Activated gamma-delta T cell treated with anti-CD3 and anti-CD28 coated beads, Interleukin-2, amount 50 U/mL, for 16 hours (primary cell): ENCODE measurements around the gene INSRR.

Experiments
- DNase-seq: peaks from one replicate; pipeline ENCODE4 v3.0.0-alpha.2; 2020; ENCODE audit warnings: low read depth

The INSRR gene

DNA sequence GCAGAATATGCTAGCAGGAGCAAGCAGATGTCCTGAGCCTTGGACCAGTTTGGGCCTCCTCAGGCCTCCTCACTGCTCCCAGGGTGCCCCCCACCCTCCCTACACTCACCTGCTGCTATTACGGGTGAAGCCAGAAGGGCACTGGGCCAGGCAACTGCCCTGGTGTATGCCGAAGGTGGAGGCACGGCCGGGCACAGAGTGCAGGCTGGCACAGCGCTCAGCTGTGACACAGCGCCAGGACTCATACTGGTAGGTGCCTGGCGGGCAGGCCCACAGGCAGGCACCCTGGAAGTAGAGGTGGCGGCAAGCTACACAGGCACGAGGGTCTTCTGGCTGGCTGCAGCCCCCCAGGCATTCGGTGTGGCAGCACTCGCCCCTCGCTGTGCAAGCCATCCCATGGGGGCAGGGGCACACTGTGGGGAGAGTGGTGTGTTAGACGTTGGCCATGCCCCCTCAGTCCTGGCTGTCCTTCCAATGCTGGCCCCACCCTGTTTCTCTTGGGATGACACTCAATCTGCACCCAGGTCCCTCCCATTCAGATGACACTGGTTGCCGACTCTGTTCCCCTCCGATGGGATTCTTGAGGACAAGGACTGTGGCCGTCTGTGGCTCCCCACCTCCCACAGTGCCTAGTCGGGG is 7.0 kb downstream of the INSRR start:
- no peak for DNase-seq

DNA sequence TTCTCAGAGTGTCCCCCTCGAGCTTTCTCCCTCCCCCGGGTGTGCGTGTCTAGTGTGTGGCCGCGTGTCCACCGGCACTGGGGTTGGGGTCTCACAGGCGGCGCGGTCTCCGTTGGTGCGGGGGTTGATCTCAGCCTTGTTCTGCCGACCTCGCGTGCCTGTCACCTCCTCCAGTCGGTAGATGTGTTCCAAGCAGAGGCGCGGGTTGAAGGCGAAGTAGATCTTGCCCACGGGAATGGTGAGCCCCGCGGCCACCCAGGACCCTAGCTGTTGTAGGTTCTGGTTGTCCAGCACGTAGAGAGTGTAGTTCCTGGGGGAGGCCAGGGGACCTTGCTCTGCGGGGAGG is 9.8 kb downstream of the INSRR start:
- DNase-seq: no peak

DNA sequence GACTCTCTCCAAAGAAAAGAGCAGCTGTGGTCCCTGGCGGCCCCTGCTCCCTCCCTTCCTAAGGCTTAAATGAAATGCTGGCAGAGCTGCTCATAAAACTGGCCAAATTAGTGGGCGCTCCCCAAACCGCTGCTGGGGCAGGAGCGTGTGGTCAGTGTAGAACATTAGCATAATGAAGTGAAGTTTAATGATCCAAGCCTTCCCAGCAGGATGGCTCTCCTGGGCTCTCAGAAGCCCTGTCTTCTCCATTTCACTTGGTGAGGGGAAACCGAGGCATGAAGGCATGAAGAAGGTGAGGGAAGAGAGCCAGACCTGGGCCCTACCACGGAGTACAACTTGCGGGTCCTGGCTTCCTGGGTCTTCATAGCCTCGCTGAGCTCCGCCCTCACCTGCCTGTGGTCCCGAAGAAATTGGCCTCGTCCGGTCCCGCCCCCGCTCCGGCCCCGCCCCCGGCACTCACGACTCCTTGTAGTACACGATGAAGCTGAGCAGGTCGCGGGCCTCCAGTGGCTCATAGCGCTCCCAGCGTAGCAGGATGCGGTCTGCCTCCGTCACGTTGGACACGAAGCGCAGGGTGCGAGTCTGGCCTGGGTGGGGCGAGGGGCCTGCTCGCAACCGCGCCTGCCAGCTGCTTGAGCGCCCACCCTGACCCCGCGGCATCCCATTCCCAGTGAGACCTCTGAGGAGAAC is 10.3 kb downstream of the INSRR start:
- peak; percentile 52 for DNase-seq

GRCh38 chr1:156847591-156848460 is 11.1 kb downstream of the INSRR start:
- no peak for DNase-seq

DNA sequence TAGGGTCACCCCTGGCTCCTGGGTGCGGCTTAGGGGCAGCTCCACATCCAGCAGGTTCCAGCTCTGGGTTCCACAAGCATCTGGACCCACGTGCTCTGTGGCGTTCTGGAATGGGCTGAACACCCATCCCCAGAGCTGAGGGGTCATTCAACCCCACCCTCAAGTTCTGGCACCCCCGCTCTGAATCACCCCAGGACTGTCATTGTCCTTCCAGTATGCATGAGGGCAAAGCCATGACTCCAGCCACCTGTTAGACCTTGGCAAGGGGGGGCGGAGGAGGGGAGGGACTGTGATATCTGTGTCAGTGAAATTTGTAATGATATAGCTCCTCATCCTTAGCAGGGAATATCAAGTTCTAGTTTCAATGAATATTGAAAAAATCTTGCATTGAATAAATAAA is 12.3 kb downstream of the INSRR start:
- no peak for DNase-seq

- no peak for DNase-seq
Measured at GRCh38 chr1:156845953-156846545, 12.9 kb downstream of the INSRR start.

- DNase-seq: no peak
Measured at GRCh38 chr1:156845055-156845952, 13.6 kb downstream of the INSRR start.

- DNase-seq: no peak
Measured at GRCh38 chr1:156844638-156845037, 14.3 kb downstream of the INSRR start.

- no peak for DNase-seq
Measured at GRCh38 chr1:156844102-156844501, 14.8 kb downstream of the INSRR start.

GRCh38 chr1:156842618-156843300 is 16.2 kb downstream of the INSRR start:
- no peak for DNase-seq

GRCh38 chr1:156841295-156841855 is 17.5 kb downstream of the INSRR start:
- DNase-seq: no peak

DNA sequence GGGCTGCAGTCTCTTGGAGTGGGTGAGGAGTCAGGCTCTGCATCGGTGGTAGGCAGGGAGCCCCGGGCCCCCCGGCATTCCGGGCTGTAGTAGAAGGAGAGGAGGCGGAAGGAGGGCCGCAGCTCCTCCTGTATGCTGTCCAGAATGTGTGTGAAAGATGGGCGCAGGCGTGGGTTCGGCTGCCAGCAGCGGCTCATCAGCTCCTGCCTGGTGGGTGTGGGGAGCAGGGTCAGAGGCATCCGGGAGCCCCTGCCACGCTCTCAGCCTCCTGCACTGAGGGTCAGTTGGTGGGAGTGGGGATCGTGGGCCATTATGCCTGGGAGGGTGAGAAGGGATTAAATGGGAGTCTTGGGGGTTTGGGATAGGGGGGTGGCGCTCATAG is 18.0 kb downstream of the INSRR start:
- DNase-seq: no peak

GRCh38 chr1:156840186-156840897 is 18.6 kb downstream of the INSRR start:
- no peak for DNase-seq

DNA sequence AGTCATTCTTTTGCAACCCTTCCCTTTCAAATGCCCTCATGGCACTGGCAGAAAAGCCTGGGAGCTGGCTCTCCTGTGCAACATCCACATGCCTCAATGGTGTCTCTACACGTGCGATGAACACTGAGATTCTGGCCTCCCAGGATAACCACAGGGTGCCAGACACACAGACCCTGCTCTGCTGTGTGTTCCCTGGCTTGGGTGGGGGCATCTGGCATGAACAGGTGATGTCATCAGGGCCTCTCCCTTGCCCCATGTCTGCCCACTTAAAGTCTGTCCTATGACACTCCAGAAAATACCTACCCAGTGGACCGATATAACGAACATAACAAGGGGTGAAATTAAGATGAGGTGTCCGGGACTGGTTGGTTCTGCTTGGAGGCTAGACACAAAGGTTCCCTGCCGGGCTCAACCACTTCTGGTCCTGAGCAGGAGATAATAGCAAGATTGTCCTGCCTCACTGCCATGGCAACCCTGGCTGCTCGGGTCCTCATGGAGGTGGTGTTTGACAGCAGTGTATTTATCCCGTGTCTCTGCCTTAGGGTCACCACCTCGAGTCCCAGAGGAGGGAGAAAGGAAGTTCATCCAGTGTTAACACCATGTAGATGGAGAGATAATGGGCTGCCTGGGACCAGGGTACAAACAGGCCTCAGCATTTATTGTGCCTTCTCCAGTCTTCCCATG is 19.3 kb downstream of the INSRR start:
- no peak for DNase-seq

DNA sequence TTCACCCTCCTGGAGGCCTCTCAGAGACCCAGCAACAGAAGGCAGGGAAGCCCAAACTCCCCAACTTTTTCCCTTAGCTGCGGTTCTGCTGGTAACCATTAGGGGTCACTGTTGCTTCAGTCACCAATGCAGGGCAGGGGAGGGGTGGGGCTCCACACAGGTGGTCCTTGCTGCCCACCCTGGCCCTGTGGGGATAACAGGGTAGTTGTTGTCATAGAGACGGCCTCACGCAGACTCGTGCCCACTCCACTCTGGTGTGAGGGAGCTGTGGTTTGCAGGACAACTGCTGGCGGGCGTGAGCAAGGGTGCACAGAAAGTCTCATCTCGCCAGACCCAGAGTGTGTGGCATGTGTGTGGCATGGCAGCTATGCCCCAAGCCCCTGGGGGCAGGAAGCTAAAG is 19.9 kb downstream of the INSRR start:
- no peak for DNase-seq

- DNase-seq: no peak
Measured at GRCh38 chr1:156836892-156837291, 22.0 kb downstream of the INSRR start.

DNA sequence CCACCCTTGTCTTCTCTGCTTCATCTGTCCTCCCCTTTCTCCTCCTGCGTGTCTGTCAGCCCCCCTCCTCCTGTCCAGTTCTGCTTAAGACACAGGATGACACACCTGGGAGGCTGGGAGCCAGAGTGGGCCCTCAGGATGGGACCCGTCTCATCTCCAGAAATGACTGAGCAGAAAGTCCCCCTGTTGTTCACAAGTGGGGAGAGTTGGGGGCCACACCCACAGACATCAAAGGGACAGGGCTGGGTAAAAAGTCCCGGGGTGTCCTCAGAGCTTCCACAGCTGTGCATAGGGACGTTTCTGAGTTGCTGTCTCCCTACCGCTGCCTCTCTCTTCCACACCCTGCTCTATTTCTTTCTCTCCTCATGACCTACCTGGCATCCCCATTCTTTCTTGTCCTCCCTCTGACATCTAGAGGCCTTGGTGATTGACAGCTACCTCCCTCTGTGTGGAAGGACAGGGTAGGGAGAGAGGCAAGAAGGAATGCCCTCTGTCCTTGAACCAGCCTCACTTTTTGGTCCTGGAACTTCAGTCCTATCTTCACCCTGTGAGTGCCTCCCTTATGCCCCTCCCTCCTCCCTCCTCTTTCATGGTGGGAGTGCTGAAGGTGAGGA is 22.8 kb downstream of the INSRR start:
- no peak for DNase-seq

DNA sequence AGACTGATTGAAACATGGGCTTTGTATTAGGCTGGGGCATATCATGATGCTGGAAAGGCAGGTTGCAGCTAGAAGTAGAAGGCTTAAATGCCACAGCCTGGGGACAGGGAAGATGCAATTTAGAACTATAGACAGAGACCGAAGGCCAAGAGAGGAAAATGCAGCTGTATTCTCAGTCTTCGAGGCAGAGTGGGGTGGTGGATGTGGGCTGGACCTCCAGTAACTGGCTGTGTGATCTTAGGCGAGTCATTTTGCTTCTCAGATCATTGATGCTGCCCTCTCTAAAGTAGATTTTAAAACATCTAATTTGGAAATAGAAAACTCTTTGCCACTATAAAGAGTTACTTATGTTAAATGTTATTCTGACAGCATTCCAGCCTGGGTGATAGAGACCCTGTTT is 24.6 kb downstream of the INSRR start:
- DNase-seq: no peak

DNA sequence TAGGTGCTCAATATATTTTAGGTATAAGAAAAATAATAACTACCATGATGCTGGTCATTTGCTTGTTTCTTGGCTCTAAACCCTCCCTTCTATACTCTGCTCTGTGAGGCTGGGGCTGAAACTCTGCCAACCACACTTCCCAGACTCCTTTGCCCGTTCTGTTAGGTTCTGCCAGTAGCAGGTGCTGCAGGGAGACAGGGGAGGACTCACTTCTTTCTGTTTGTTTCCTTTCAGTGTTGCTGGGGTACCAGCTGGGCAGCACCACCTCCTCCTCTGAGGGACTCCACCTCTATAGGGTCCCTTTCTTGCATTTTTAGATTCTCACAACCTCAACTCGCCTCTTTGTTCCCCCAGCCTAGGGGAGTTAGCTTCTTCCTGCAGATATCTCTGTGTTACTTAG is 25.3 kb downstream of the INSRR start:
- no peak for DNase-seq
